IPS-20b (cell line): ENCODE data around the gene CYB5R3.
"Not testable (repeated sequence)": the region's sequence is repeated elsewhere in the genome, so short reads cannot be mapped to it uniquely, and the experiment has no call there.

Source experiments
- H3K27ac ChIP-seq: one replicate; pipeline ENCODE4 v1.5.1; 2013; ENCODE audit warnings: low read length
- H3K27me3 ChIP-seq: 2 replicates; pipeline ENCODE4 v1.6.1; 2013; ENCODE audit warnings: mild to moderate bottlenecking, low read length, inconsistent platforms; ENCODE audit not compliant: insufficient read depth
- H3K36me3 ChIP-seq: 2 replicates; pipeline ENCODE4 v1.6.1; 2013; ENCODE audit warnings: low read depth, mild to moderate bottlenecking, inconsistent platforms, low read length, moderate library complexity; ENCODE audit not compliant: insufficient read depth
- H3K4me1 ChIP-seq: 2 replicates; pipeline ENCODE4 v1.6.1; 2013; ENCODE audit warnings: mild to moderate bottlenecking, control low read depth, inconsistent platforms, low read length, moderate library complexity; ENCODE audit not compliant: insufficient read depth
- H3K4me3 ChIP-seq: 2 replicates; pipeline ENCODE4 v1.5.1; 2013; ENCODE audit warnings: mild to moderate bottlenecking, low read length, inconsistent platforms
- H3K9ac ChIP-seq: 2 replicates; pipeline ENCODE4 v1.6.1; 2013; ENCODE audit warnings: low read depth, mild to moderate bottlenecking, inconsistent platforms, low read length, moderate library complexity
- H3K9me3 ChIP-seq: 2 replicates; pipeline ENCODE4 v1.6.1; 2013; ENCODE audit warnings: mild to moderate bottlenecking, low read depth, low read length, inconsistent platforms; ENCODE audit not compliant: insufficient read depth

Gene CYB5R3

GRCh38 chr22:42686756-42687491 lies 37.7 kb upstream of the CYB5R3 start:
- H3K4me3 ChIP-seq: no peak overlapping the region
- H3K4me1 ChIP-seq: peaks cover 4% of the 10 kb centered on the region; the same call in 1 of the 2 replicates
- H3K27me3 ChIP-seq: no peaks in the 10 kb centered on the region
- H3K9me3 ChIP-seq: no peaks in the 10 kb centered on the region
- H3K36me3 ChIP-seq: no peaks in the 10 kb centered on the region
- H3K9ac ChIP-seq: no peak overlapping the region
- H3K27ac ChIP-seq: no peak overlapping the region

DNA sequence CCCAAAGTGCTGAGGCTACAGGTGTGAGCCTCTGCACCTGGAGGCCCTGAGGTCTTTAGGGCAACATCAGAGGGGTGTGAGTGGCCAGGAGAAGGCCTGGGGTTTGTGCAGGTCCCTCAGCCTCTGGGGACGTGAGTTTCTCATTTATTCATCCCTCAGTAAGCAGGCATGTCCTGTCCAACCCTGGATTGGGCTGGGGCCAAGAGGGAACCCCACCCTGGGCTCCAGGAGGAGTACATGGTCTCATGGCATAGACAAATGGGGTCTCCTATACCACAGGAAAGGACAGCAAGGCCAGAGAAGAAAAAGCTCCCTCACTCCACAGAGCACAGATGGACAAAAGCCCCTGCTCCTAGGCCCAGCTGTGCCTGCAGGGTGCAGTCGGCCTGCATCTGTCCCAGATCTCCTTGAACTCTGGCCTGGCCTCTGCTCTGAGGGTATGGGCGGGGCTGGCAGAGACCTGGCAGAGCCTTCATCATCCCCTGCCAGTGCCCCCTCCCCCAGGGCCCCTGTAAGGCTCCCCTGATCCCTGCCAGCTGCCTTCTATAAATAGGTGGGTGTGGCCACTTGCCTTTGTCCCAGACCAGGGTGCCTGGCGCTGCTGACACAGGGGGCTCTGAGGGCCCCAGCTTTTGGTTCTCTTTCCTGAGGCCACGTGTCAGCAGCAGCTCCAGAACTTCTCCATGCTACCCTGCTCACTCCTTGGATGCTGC lies 36.9 kb upstream of the CYB5R3 start:
- Histone ChIP-seq H3K4me3 (no peak overlapping the region), H3K36me3 (no peaks in the 10 kb centered on the region), H3K9me3 (no peaks in the 10 kb centered on the region), H3K27me3 (no peaks in the 10 kb centered on the region), H3K4me1 (peaks cover 4% of the 10 kb centered on the region; the same call in 1 of the 2 replicates), H3K9ac (no peak overlapping the region), H3K27ac (no peak overlapping the region)

GRCh38 chr22:42684462-42685195 lies 35.4 kb upstream of the CYB5R3 start:
- Histone ChIP-seq H3K27me3 (no peaks in the 10 kb centered on the region; the same call in 1 of the 2 replicates), H3K4me3 (no peak overlapping the region), H3K27ac (no peak overlapping the region), H3K9me3 (no peaks in the 10 kb centered on the region), H3K36me3 (no peaks in the 10 kb centered on the region), H3K9ac (no peak overlapping the region), H3K4me1 (peaks cover 4% of the 10 kb centered on the region; the same call in 1 of the 2 replicates)

GRCh38 chr22:42683578-42684283 lies 34.5 kb upstream of the CYB5R3 start:
- H3K36me3 ChIP-seq: no peaks in the 10 kb centered on the region
- H3K27ac ChIP-seq: no peak overlapping the region
- H3K9me3 ChIP-seq: peaks cover 2% of the 10 kb centered on the region; the same call in 1 of the 2 replicates
- no peaks in the 10 kb centered on the region; the same call in 1 of the 2 replicates for H3K27me3 ChIP-seq
- no peak overlapping the region for H3K4me3 ChIP-seq
- H3K9ac ChIP-seq: no peak overlapping the region
- peaks cover 3% of the 10 kb centered on the region; the same call in 1 of the 2 replicates for H3K4me1 ChIP-seq

DNA sequence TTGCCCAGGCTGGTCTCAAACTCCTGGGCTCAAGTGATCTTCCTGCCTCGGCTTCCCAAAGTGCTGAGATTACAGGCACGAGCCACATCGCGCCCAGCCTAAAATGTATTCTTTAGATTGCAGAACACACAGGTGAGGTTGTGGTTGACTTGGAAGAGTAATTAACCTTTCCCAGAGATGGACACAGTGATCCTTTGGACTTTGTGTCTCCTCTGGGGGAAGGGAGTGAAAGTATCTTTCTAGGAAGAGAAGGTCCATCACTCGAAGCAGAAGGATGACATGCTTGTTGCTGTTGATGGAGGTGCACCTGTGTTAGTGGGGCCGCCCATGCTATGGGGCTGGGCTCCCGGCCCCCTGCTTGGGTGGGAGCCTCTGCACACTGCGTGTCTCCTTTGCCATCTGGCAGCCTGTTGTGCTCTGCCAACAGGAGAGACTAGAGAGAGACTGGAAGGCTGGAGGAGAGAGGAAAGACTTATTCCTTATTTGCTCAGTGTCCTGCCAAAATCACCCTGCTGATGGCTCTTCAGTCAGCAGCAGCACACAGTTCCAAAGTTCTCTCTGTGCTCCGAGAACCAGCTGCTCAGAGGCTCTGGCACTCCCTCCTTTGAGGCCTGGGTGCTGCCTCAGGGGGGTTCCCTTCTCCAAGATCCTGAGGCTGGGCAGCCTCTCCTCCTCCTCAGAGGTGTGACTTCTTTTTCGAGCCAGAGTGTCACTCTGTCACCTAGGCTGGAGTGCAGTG lies 33.1 kb upstream of the CYB5R3 start:
- no peaks in the 10 kb centered on the region for H3K4me1 ChIP-seq
- H3K9ac ChIP-seq: no peak overlapping the region
- H3K9me3 ChIP-seq: peaks cover 8% of the 10 kb centered on the region; the same call in 1 of the 2 replicates
- no peak overlapping the region for H3K4me3 ChIP-seq
- no peaks in the 10 kb centered on the region for H3K36me3 ChIP-seq
- no peak overlapping the region for H3K27ac ChIP-seq
- H3K27me3 ChIP-seq: no peaks in the 10 kb centered on the region; the same call in 1 of the 2 replicates

DNA sequence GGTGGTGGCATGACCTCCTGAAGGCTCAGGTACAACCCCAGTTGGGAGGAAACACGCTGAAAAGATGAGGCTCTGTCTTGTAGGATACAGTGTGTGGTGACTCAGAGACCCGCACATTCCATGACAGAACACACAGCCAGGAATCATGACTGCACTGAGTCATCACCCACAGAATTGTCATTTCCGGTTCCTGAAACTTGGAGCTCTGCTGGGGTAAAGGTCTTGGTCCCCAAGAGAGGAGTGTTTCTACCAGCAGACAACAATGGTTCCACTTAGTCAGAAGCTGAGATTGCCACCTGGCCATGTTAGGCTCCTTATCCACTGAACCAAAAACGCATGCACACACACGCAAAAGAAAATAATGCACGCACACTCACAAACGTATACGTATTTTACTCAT lies 31.5 kb upstream of the CYB5R3 start:
- Histone ChIP-seq H3K9ac (no peak overlapping the region), H3K4me3 (no peak overlapping the region), H3K9me3 (peaks cover 8% of the 10 kb centered on the region; the same call in 1 of the 2 replicates), H3K27ac (no peak overlapping the region), H3K36me3 (no peaks in the 10 kb centered on the region), H3K4me1 (no peaks in the 10 kb centered on the region), H3K27me3 (no peaks in the 10 kb centered on the region; the same call in 1 of the 2 replicates)

- H3K9ac ChIP-seq: no peak overlapping the region
- no peak overlapping the region for H3K27ac ChIP-seq
- H3K4me3 ChIP-seq: no peak overlapping the region
- peaks cover 8% of the 10 kb centered on the region; the same call in 1 of the 2 replicates for H3K9me3 ChIP-seq
- H3K36me3 ChIP-seq: no peaks in the 10 kb centered on the region
- no peaks in the 10 kb centered on the region for H3K4me1 ChIP-seq
- no peaks in the 10 kb centered on the region; the same call in 1 of the 2 replicates for H3K27me3 ChIP-seq
Measured at GRCh38 chr22:42679691-42680090, 30.5 kb upstream of the CYB5R3 start.

DNA sequence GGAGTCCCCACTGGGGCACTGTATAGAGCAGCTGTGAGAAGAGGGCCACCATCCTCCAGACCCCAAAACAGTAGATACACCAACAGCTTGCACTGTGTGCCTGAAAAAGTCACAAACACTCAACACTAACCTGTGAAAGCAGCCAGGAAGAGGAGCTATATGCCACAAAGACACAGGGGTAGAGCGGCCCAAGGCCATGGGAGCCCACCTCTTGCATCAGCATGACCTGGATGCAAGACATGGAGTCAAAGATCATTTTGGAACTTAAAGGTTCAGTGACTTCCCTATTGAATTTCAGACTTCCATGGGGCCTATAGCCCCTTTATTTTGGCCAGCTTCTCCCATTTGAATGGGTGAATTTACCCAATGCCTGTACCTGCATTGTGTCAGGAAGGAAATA lies 29.7 kb upstream of the CYB5R3 start:
- Histone ChIP-seq H3K4me3 (no peak overlapping the region), H3K27me3 (no peaks in the 10 kb centered on the region; the same call in 1 of the 2 replicates), H3K27ac (no peak overlapping the region), H3K36me3 (no peaks in the 10 kb centered on the region), H3K9me3 (peaks cover 8% of the 10 kb centered on the region; the same call in 1 of the 2 replicates), H3K9ac (no peak overlapping the region), H3K4me1 (no peaks in the 10 kb centered on the region)

GRCh38 chr22:42677936-42678335 lies 28.7 kb upstream of the CYB5R3 start:
- H3K9me3 ChIP-seq, H3K27me3 ChIP-seq, H3K27ac ChIP-seq, H3K4me3 ChIP-seq, H3K9ac ChIP-seq, H3K36me3 ChIP-seq, H3K4me1 ChIP-seq: not testable (repeated sequence)

GRCh38 chr22:42676059-42676607 lies 26.9 kb upstream of the CYB5R3 start:
- no peaks in the 10 kb centered on the region for H3K4me1 ChIP-seq
- H3K27ac ChIP-seq: no peak overlapping the region
- peaks cover 8% of the 10 kb centered on the region; the same call in 1 of the 2 replicates for H3K9me3 ChIP-seq
- H3K4me3 ChIP-seq: no peak overlapping the region
- no peak overlapping the region for H3K9ac ChIP-seq
- H3K36me3 ChIP-seq: no peaks in the 10 kb centered on the region
- H3K27me3 ChIP-seq: no peaks in the 10 kb centered on the region; the same call in 1 of the 2 replicates
